ENCODE results near the gene DHX30.

DHX30 gene

GRCh38 chr3:47855461-47856383 lies 52.8 kb downstream of the DHX30 start:
- H3K27ac ChIP-seq: no peak overlapping the region
- TF ChIP-seq CTCF (IDR thresholded peaks at IDR 0.05) (no peak), ZFX (IDR thresholded peaks at IDR 0.05; ENCODE audit: borderline replicate concordance) (no peak)

GRCh38 chr3:47856669-47857068 lies 53.7 kb downstream of the DHX30 start:
- H3K27ac ChIP-seq: no peak overlapping the region
- no peak for TF ChIP-seq CTCF (IDR thresholded peaks at IDR 0.05)
- no peak for TF ChIP-seq ZFX (IDR thresholded peaks at IDR 0.05; ENCODE audit: borderline replicate concordance)

GRCh38 chr3:47857151-47857550 lies 54.2 kb downstream of the DHX30 start:
- TF ChIP-seq ZFX (IDR thresholded peaks at IDR 0.05; ENCODE audit: borderline replicate concordance) (no peak), CTCF (IDR thresholded peaks at IDR 0.05) (no peak)
- H3K27ac ChIP-seq: no peak overlapping the region

- no peak overlapping the region for H3K27ac ChIP-seq
- TF ChIP-seq ZFX (IDR thresholded peaks at IDR 0.05; ENCODE audit: borderline replicate concordance) (no peak), CTCF (IDR thresholded peaks at IDR 0.05) (no peak)
Measured at GRCh38 chr3:47859956-47860605, 57.1 kb downstream of the DHX30 start.

GRCh38 chr3:47863391-47864128 lies 60.6 kb downstream of the DHX30 start:
- TF ChIP-seq ZFX (IDR thresholded peaks at IDR 0.05; ENCODE audit: borderline replicate concordance) (no peak), CTCF (IDR thresholded peaks at IDR 0.05) (no peak)
- no peak overlapping the region for H3K27ac ChIP-seq

- H3K27ac ChIP-seq: no peak overlapping the region
- no peak for TF ChIP-seq ZFX (IDR thresholded peaks at IDR 0.05; ENCODE audit: borderline replicate concordance)
- TF ChIP-seq CTCF (IDR thresholded peaks at IDR 0.05): no peak
Measured at GRCh38 chr3:47865192-47865591, 62.3 kb downstream of the DHX30 start.
